Heart left ventricle (tissue), 16 donors: Measurements from ENCODE around the gene LXN. TPM values are rescaled to one million over a fixed set of nuclear protein-coding genes. Genes with fewer than 3 reads are reported as not detected.

Experiments used
- ATAC-seq, 4 donors: fragments of 200-7000 bp; cut with Tn5 transposase; one replicate each; pipeline ENCODE4 v1.9.1; 2020 to 2022; ENCODE audit warnings: moderate library complexity in 4 of 4, mild to moderate bottlenecking in 3 of 4, moderate number of reproducible peaks in 1 of 4
- DNase-seq, 5 donors: peaks; one replicate each; pipeline ENCODE4 v3.0.0-alpha.2; 2020
- H3K27ac ChIP-seq, 12 donors: fragments of 200-600 bp; sonication (generic) in 4 of 12; one replicate each; pipeline versions ENCODE4 v1.5.0 to v1.8.0; 2016 to 2022; ENCODE audit warnings: mild to moderate bottlenecking in 2 of 12
- H3K27me3 ChIP-seq, 9 donors: fragments of 200-600 bp; sonication (generic) in 2 of 9; one replicate each; pipeline versions ENCODE4 v1.5.1 to v1.8.0; 2016 to 2022; ENCODE audit warnings: mild to moderate bottlenecking in 3 of 9
- H3K36me3 ChIP-seq, 9 donors: fragments of 200-600 bp; sonication (generic) in 2 of 9; one replicate each; pipeline versions ENCODE4 v1.5.0 to v1.8.0; 2018 to 2022; ENCODE audit warnings: mild to moderate bottlenecking in 2 of 9
- H3K4me1 ChIP-seq, 12 donors: fragments of 200-600 bp; sonication (generic) in 4 of 12; one replicate each; pipeline versions ENCODE4 v1.5.0 to v1.8.0; 2016 to 2022; ENCODE audit warnings: mild to moderate bottlenecking in 3 of 12
- H3K4me3 ChIP-seq, 12 donors: fragments of 200-600 bp; sonication (generic) in 4 of 12; one replicate each; pipeline versions ENCODE4 v1.5.0 to v1.8.0; 2017 to 2022; ENCODE audit warnings: mild to moderate bottlenecking in 9 of 12, moderate library complexity in 4 of 12
- H3K9me3 ChIP-seq, 12 donors: fragments of 200-600 bp; sonication (generic) in 4 of 12; one replicate each; pipeline versions ENCODE4 v1.5.0 to v1.8.0; 2016 to 2022; ENCODE audit warnings: mild to moderate bottlenecking in 1 of 12
- CTCF ChIP-seq, 12 donors: fragments of 200-600 bp; sonication (generic) in 4 of 12; IDR thresholded peaks; one replicate each; pipeline versions ENCODE4 v1.5.0 to v1.8.0; 2018 to 2022; ENCODE audit warnings: antibody characterized with exemption in 12 of 12, mild to moderate bottlenecking in 5 of 12
- POLR2A ChIP-seq, 2 donors: fragments of 450-650 bp; IDR thresholded peaks; one replicate each; pipeline ENCODE4 v1.6.1; 2017; ENCODE audit warnings: antibody characterized with exemption in 2 of 2, mild to moderate bottlenecking in 2 of 2, moderate library complexity in 2 of 2
- WGBS, 4 donors: extraction: QIAGEN DNeasy Blood & Tissue Kit in 2 of 4; methylation state at CpG; one replicate each; pipeline versions ENCODE4 v1.1.5 to v1.1.7; 2013 to 2018; 5-methylcytosine and 5-hydroxymethylcytosine counted together
- intact Hi-C, 10 donors: fragments of 100-400 bp; cut with DNase I; formaldehyde crosslinking; loops; one replicate each; pipeline versions ENCODE4 v1.11.1 to v1.14.2; 2022
- polyA plus RNA-seq, 2 donors: library from polyadenylated mRNA; stranded (reverse); fragments of 200-250 nt; gene quantifications; one replicate each; pipeline ENCODE4 v1.2.3, GENCODE V29; 2013
- total RNA-seq, 9 donors: library from RNA; depleted of rRNA in 2 of 9; stranded (reverse); fragments of >200 nt in 2 of 9; fragmentation: NEBNext Ultra II Directional in 3 of 9; extraction: Animal tissue kit (Norgen Biotek cat#: 25700) in 3 of 9; gene quantifications; one replicate each; pipeline versions ENCODE4 v1.1.0 to v1.2.4, GENCODE V29; 2016 to 2023
- donor health status: ischemic (EF 13 %, LVEDD 7.1; RV severe dilation, severe dysfunction).
- donor health status: healthy with polysubstance abuse.
- donor health status: DM: no; HTN: yes; CAD: no.
- donor health status: DM: no; HTN: no; CAD: no.
- donor health status: ischemic (EF 25% LVEDD 6.9; RV normal size, moderate dysfunction).
- donor health status: ischemic (EF 25% LVEDD 5.7; RV mildly dilated, moderate dysfunction).
- donor health status: healthy.
- donor health status: DM: yes; HTN: yes; CAD: no.
- donor health status: ischemic (EF 35%, LVEDD 5.7; RV mildly dilated, moderate dysfunction).
- donor health status: nonischemic (EF 11% LVEDD 7.7; RV severe dilation, severe dysfunction).
- donor health status: DM: yes; HTN: yes; CAD: no.
- donor health status: PGD.
- donor health status: ischemic (EF 29% LVEDD 5.4; RV normal size, mild dysfunction).
- donor health status: nonischemic (EF 23%, LVEDD 6.1; RV moderate dilation, normal function).

LXN gene
- total and polyA plus RNA-seq, 11 donors: 2.3 to 21.8 (median 3.5) TPM

GRCh38 chr3:158678687-158679086 is 6.2 kb upstream of the LXN start:
- no peak overlapping the region for H3K27ac ChIP-seq
- H3K4me3 ChIP-seq: no peak overlapping the region
- no peak for TF ChIP-seq POLR2A (IDR thresholded peaks at IDR 0.05)
- no peak for TF ChIP-seq CTCF (IDR thresholded peaks at IDR 0.05)
- H3K27me3 ChIP-seq: no peaks in the 10 kb centered on the region
- ATAC-seq: no peak
- 95 to 97% (median 96%) methylated on average over 2 of the region's 2 CpGs for WGBS, 4 donors
- peaks cover 0 to 65% (median 46%) of the 10 kb centered on the region in 9 donors for H3K36me3 ChIP-seq
- intact Hi-C loops: no loop called here
- no peaks in the 10 kb centered on the region for H3K4me1 ChIP-seq
- H3K9me3 ChIP-seq: no peaks in the 10 kb centered on the region
- DNase-seq: no peak

GRCh38 chr3:158671821-158672214 is 630 bp downstream of the LXN start:
- peak overlapping the region in 10 of 12 donors; percentile 44 to 68 (median 60) for H3K4me3 ChIP-seq
- DNase-seq: no peak
- intact Hi-C loops: loop anchor here in 3 of 10 donors (5.0 kb wide), 3 partner anchors 45 to 120 kb away; no protein-coding TSS in a partner anchor
- H3K36me3 ChIP-seq: peaks cover 0 to 53% (median 46%) of the 10 kb centered on the region in 9 donors
- TF ChIP-seq POLR2A (IDR thresholded peaks at IDR 0.05) (no peak), CTCF (IDR thresholded peaks at IDR 0.05) (no peak)
- ATAC-seq: peak in 3 of 4 donors; percentile 6 to 25 (median 23)
- peaks cover 0 to 23% (median 5%) of the 10 kb centered on the region in 12 donors for H3K4me1 ChIP-seq
- H3K27me3 ChIP-seq: no peaks in the 10 kb centered on the region
- H3K27ac ChIP-seq: peak overlapping the region; percentile 4 to 82 (median 72)
- no peaks in the 10 kb centered on the region for H3K9me3 ChIP-seq
- WGBS, 4 donors: 29 to 63% (median 44%) methylated on average over 6 of the region's 6 CpGs

- intact Hi-C loops: loop anchor here in 2 of 10 donors (5.0 to 10.0 kb wide), 2 partner anchors 116 to 119 kb away; no protein-coding TSS in a partner anchor
- ATAC-seq: peak in 1 of 4 donors; percentile 31
- H3K27me3 ChIP-seq: no peaks in the 10 kb centered on the region
- no peak overlapping the region for H3K4me3 ChIP-seq
- H3K9me3 ChIP-seq: no peaks in the 10 kb centered on the region
- DNase-seq: no peak
- H3K4me1 ChIP-seq: peaks cover 0 to 23% (median 5%) of the 10 kb centered on the region in 12 donors
- 58 to 70% (median 62%) methylated on average over 2 of the region's 2 CpGs for WGBS, 4 donors
- peaks cover 0 to 77% (median 69%) of the 10 kb centered on the region in 9 donors for H3K36me3 ChIP-seq
- TF ChIP-seq POLR2A (IDR thresholded peaks at IDR 0.05): no peak
- TF ChIP-seq CTCF (IDR thresholded peaks at IDR 0.05): no peak
- H3K27ac ChIP-seq: no peak overlapping the region
Measured at GRCh38 chr3:158668506-158668905, 3.9 kb downstream of the LXN start.

- Histone ChIP-seq H3K27me3 (no peaks in the 10 kb centered on the region), H3K36me3 (peaks cover 0 to 98% (median 90%) of the 10 kb centered on the region in 9 donors), H3K4me3 (no peak overlapping the region), H3K9me3 (no peaks in the 10 kb centered on the region), H3K27ac (no peak overlapping the region), H3K4me1 (peaks cover 0 to 12% (median 0%) of the 10 kb centered on the region in 12 donors)
- TF ChIP-seq POLR2A (IDR thresholded peaks at IDR 0.05) (no peak), CTCF (IDR thresholded peaks at IDR 0.05) (no peak)
- ATAC-seq (no peak), DNase-seq (no peak)
- WGBS, 4 donors: 77 to 84% (median 79%) methylated on average over 3 of the region's 3 CpGs
- intact Hi-C loops: loop anchor here in 2 of 10 donors (5.0 to 10.0 kb wide), 2 partner anchors 118 to 121 kb away; no protein-coding TSS in a partner anchor
Measured at GRCh38 chr3:158666416-158666815, 6.0 kb downstream of the LXN start.
